Smooth muscle cell of the coronary artery (primary cell): ENCODE measurements around the gene SPANXA2. TPM values are rescaled to one million over a fixed set of nuclear protein-coding genes. Genes with fewer than 3 reads are reported as not detected.

ENCODE experiments used
- total RNA-seq: library from RNA; depleted of rRNA; stranded (reverse); fragments of >200 nt; gene quantifications from 2 replicates; pipeline ENCODE4 v1.2.3, GENCODE V29; 2014; ENCODE audit warnings: low replicate concordance

SPANXA2 gene
- not detected in 2 replicates for total RNA-seq

DNA sequence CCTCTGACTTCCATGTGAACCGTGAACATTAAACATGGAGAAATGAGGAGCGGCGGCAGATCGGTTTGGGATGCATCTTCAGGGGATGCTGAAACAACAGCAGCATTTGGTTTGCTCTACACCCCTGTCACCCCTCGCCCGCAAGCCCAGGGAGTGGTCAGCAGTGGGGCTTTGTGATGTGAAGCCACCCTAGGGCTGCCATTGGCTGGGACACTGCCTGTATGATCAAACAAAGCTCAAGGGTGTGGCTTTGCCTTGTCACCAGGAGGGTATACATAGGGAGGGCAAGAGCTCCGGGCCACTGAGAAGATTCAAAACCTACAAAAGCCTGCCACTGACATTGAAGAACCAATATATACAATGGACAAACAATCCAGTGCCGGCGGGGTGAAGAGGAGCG is at the start of gene SPANXA2:
TSS of gene SPANXA2 (plus strand) at position 301 of the 400 bp plus-strand sequence. CDS start at position 361, 60 bp downstream.

GRCh38 chrX:141584638-141585037 is 4.9 kb upstream of the SPANXA2 start, which contains the start of gene SPANXA1:
SPANXA1 (minus strand) TSS chrX:141584738; CDS start chrX:141584678, 60 bp downstream.

Other genes starting within 250 kb of the SPANXA2 start
- gene SPANXA1, start 5.0 kb upstream of the SPANXA2 start, total RNA-seq, result not detected in 2 replicates
- gene SPANXD, start 109.0 kb downstream of the SPANXA2 start, total RNA-seq, result not detected in 2 replicates
- not detected in 2 replicates for gene MAGEC3, start 248.6 kb downstream of the SPANXA2 start, total RNA-seq